ENCODE data around the gene SEPTIN1. TPM values are rescaled to one million over a fixed set of nuclear protein-coding genes. Genes with fewer than 3 reads are reported as not detected.

The SEPTIN1 gene
- total and polyA plus RNA-seq, 2 of the 13 experiments (the other 11 are each of a cell fraction or from before 2014, with no cell fraction given) = 0.18 to 0.67 TPM

DNA sequence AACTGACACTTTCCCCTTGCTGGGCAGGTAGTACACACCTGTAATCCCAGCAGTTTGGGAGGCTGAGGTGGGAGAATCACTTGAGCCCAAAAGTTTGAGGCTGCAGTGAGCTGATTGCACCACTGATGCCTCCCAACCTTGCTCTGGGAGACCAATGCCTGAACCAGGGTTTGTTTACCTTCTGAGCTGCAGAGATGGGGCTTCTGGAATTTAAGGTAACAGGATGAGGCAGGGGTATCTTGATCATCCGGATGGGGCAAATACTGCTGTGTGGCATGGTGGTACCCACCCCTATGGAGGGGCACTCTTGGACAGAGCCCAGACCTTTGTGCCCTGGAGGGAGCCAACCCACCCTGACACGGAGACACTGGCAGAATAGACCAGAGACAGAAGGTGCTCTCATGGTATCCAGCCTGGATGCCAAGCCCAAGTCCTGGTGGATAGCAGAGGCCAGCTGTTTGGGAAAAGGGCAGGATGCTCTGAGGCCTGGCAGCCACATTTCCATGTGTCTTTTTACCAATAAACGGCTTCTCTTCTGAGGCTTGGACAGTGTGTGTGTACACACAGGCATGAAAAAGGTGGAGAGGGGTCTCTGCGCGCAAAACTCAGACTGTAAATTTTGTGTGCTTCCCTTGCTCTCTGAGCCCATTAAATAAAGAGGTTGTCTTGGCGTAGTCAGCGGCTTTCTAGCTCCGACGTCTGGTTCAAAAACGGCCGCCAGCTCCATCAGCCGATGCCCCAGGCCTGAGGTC lies 17.2 kb upstream of the SEPTIN1 start (continued):
- TF ChIP-seq FUBP1 (CRISPR knock-in tag; IDR thresholded peaks at IDR 0.05; ENCODE audit: borderline replicate concordance) (no peak), ZNF510 (CRISPR knock-in tag; IDR thresholded peaks at IDR 0.05; ENCODE audit: low read depth) (no peak), TSC22D2 (CRISPR knock-in tag; IDR thresholded peaks at IDR 0.05; ENCODE audit: borderline replicate concordance) (no peak), PRPF4 (IDR thresholded peaks at IDR 0.05; ENCODE audit: low read depth, low read length, poor library complexity, severe bottlenecking) (peak; percentile 26), MED8 (CRISPR knock-in tag; IDR thresholded peaks at IDR 0.05; ENCODE audit: insufficient replicate concordance) (no peak), ZNF7 (CRISPR knock-in tag; IDR thresholded peaks at IDR 0.05) (no peak), ELF4 (CRISPR knock-in tag; IDR thresholded peaks at IDR 0.05; ENCODE audit: borderline replicate concordance) (no peak), MXD3 (CRISPR knock-in tag; IDR thresholded peaks at IDR 0.05) (no peak), TEAD3 (CRISPR knock-in tag; optimal IDR thresholded peaks at IDR 0.05; ENCODE audit: borderline replicate concordance) (peak; percentile 34), MXI1 (IDR thresholded peaks at IDR 0.05; ENCODE audit: borderline replicate concordance, low read depth, low read length) (no peak), ZKSCAN1 (IDR thresholded peaks at IDR 0.05; ENCODE audit: low read length) (peak; percentile 2; the same call in 1 of the 2 replicates), HDAC2 (CRISPR knock-in tag; IDR thresholded peaks at IDR 0.05) (no peak), ZFP62 (CRISPR knock-in tag; IDR thresholded peaks at IDR 0.05) (no peak), YEATS2 (CRISPR knock-in tag; IDR thresholded peaks at IDR 0.05; ENCODE audit: borderline replicate concordance) (no peak)
- TF ChIP-seq, protein P1, sequence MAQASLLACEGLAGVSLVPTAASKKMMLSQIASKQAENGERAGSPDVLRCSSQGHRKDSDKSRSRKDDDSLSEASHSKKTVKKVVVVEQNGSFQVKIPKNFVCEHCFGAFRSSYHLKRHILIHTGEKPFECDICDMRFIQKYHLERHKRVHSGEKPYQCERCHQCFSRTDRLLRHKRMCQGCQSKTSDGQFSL (CRISPR knock-in tag; IDR thresholded peaks at IDR 0.05) = no peak
- TF ChIP-seq, protein P2, sequence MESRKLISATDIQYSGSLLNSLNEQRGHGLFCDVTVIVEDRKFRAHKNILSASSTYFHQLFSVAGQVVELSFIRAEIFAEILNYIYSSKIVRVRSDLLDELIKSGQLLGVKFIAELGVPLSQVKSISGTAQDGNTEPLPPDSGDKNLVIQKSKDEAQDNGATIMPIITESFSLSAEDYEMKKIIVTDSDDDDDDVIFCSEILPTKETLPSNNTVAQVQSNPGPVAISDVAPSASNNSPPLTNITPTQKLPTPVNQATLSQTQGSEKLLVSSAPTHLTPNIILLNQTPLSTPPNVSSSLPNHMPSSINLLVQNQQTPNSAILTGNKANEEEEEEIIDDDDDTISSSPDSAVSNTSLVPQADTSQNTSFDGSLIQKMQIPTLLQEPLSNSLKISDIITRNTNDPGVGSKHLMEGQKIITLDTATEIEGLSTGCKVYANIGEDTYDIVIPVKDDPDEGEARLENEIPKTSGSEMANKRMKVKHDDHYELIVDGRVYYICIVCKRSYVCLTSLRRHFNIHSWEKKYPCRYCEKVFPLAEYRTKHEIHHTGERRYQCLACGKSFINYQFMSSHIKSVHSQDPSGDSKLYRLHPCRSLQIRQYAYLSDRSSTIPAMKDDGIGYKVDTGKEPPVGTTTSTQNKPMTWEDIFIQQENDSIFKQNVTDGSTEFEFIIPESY (CRISPR knock-in tag; IDR thresholded peaks at IDR 0.05) = 0 out of 2 replicates have a peak, but pooled peaks have one; percentile 28
